ENCODE measurements around the gene CD44. TPM values are rescaled to one million over a fixed set of nuclear protein-coding genes. Genes with fewer than 3 reads are reported as not detected.

The CD44 gene
- total RNA-seq, 2 donors from 2014 or later: 166 to 203 TPM

DNA sequence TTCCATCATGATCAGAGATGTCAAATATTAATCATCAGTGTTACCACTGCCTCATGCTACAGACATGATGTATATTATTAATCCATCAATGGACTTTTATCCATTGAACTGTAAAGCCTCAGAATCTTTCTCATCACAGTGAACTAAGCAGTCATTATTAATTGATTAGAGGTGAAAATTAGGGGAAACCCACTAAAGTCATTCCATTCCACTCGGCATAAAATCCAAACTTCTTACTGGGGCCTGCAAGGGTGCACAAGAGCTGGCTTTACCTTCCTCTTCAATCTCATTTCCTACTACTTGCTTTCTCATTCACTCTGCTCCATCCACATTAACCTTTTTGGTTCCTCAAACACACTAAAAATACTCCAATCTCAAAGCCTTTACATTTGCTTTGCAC lies 7.9 kb upstream of the CD44 start:
- 100% methylated on average over 1 of the region's 1 CpG for WGBS
- TF ChIP-seq POLR2AphosphoS5 (IDR thresholded peaks at IDR 0.05) (no peak), CTCF (IDR thresholded peaks at IDR 0.05) (no peak), POLR2A (IDR thresholded peaks at IDR 0.05) (no peak)
- no peaks in the 10 kb centered on the region for H3K36me3 ChIP-seq
- intact Hi-C loops (cut with DNase I): loop anchor here (10.0 kb wide), 1 partner anchor 196 kb away; no protein-coding TSS in a partner anchor
- H3K27ac ChIP-seq: no peak overlapping the region
- H3K4me3 ChIP-seq: no peak overlapping the region
- no peaks in the 10 kb centered on the region for H3K4me1 ChIP-seq (replicated peaks)
- no peak for DNase-seq (ENCODE audit: low spot score)
- H3K27me3 ChIP-seq (replicated peaks; ENCODE audit: insufficient read depth): no peaks in the 10 kb centered on the region
- no peaks in the 10 kb centered on the region for H3K9me3 ChIP-seq

- Histone ChIP-seq H3K27ac (no peak overlapping the region), H3K4me1 (replicated peaks) (no peaks in the 10 kb centered on the region), H3K36me3 (no peaks in the 10 kb centered on the region), H3K9me3 (no peaks in the 10 kb centered on the region), H3K4me3 (no peak overlapping the region), H3K27me3 (replicated peaks; ENCODE audit: insufficient read depth) (no peaks in the 10 kb centered on the region)
- 30% methylated on average over 4 of the region's 4 CpGs for WGBS
- TF ChIP-seq POLR2A (IDR thresholded peaks at IDR 0.05) (no peak), POLR2AphosphoS5 (IDR thresholded peaks at IDR 0.05) (no peak), CTCF (IDR thresholded peaks at IDR 0.05) (no peak)
- intact Hi-C loops (cut with DNase I): loop anchor here (10.0 kb wide), 1 partner anchor 197 kb away; no protein-coding TSS in a partner anchor
- DNase-seq (ENCODE audit: low spot score): no peak
These were observed 7.1 kb upstream of the CD44 start for GRCh38 chr11:35131886-35132285.

- 93% methylated on average over 1 of the region's 1 CpG for WGBS
These were observed 5.3 kb upstream of the CD44 start for GRCh38 chr11:35133656-35134055.

GRCh38 chr11:35134403-35135148 lies 4.4 kb upstream of the CD44 start:
- no peak for TF ChIP-seq CTCF (IDR thresholded peaks at IDR 0.05)
- no peak for TF ChIP-seq POLR2A (IDR thresholded peaks at IDR 0.05)
- TF ChIP-seq POLR2AphosphoS5 (IDR thresholded peaks at IDR 0.05): no peak
- DNase-seq (ENCODE audit: low spot score): no peak
- H3K27me3 ChIP-seq (replicated peaks; ENCODE audit: insufficient read depth): no peaks in the 10 kb centered on the region
- H3K9me3 ChIP-seq: no peaks in the 10 kb centered on the region
- no peak overlapping the region for H3K27ac ChIP-seq
- intact Hi-C loops (cut with DNase I): loop anchor here (10.0 kb wide), 1 partner anchor 200 kb away; no protein-coding TSS in a partner anchor
- no peaks in the 10 kb centered on the region for H3K4me1 ChIP-seq (replicated peaks)
- H3K4me3 ChIP-seq: no peak overlapping the region
- no peaks in the 10 kb centered on the region for H3K36me3 ChIP-seq
- 70% methylated on average over 4 of the region's 4 CpGs for WGBS

More at GRCh38 chr11:35133656-35134055, 5.3 kb upstream of the CD44 start:
- H3K4me1 ChIP-seq (replicated peaks): no peaks in the 10 kb centered on the region
- no peak overlapping the region for H3K27ac ChIP-seq
- H3K9me3 ChIP-seq: no peaks in the 10 kb centered on the region
- no peaks in the 10 kb centered on the region for H3K36me3 ChIP-seq
- DNase-seq (ENCODE audit: low spot score): no peak
- intact Hi-C loops (cut with DNase I): loop anchor here (10.0 kb wide), 1 partner anchor 199 kb away; no protein-coding TSS in a partner anchor
- H3K4me3 ChIP-seq: no peak overlapping the region
- no peaks in the 10 kb centered on the region for H3K27me3 ChIP-seq (replicated peaks; ENCODE audit: insufficient read depth)
- TF ChIP-seq CTCF (IDR thresholded peaks at IDR 0.05) (no peak), POLR2AphosphoS5 (IDR thresholded peaks at IDR 0.05) (no peak), POLR2A (IDR thresholded peaks at IDR 0.05) (no peak)

DNA sequence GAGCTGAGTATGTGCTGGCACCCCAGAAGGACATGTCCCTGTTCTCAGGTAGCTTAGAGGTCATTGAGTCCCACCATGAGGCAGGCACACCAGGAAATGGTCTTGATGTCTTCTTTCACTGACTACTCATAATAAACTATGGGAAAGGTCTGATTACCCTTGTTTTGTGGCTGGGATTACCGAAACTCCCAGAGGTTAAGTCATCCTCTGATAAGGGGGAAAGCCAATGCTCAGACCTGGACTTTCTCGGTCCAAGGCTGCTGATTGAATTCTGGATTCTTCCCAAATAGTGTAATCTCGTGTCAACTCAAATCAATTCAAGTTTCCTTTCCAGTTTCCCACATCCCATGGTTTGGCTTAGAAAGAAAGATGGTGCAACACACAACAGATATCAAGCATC lies 3.7 kb upstream of the CD44 start:
- H3K4me1 ChIP-seq (replicated peaks): no peaks in the 10 kb centered on the region
- H3K36me3 ChIP-seq: no peaks in the 10 kb centered on the region
- intact Hi-C loops (cut with DNase I): loop anchor here (10.0 kb wide), 1 partner anchor 200 kb away; no protein-coding TSS in a partner anchor
- H3K27me3 ChIP-seq (replicated peaks; ENCODE audit: insufficient read depth): no peaks in the 10 kb centered on the region
- no peak overlapping the region for H3K27ac ChIP-seq
- WGBS: 98% methylated on average over 3 of the region's 3 CpGs
- TF ChIP-seq POLR2AphosphoS5 (IDR thresholded peaks at IDR 0.05): no peak
- no peak for TF ChIP-seq CTCF (IDR thresholded peaks at IDR 0.05)
- no peak for TF ChIP-seq POLR2A (IDR thresholded peaks at IDR 0.05)
- H3K9me3 ChIP-seq: no peaks in the 10 kb centered on the region
- no peak overlapping the region for H3K4me3 ChIP-seq
- DNase-seq (ENCODE audit: low spot score): no peak
